ENCODE measurements around the gene MBD4. TPM values are rescaled to one million over a fixed set of nuclear protein-coding genes. Genes with fewer than 3 reads are reported as not detected.

The MBD4 gene
- total and polyA plus RNA-seq, 2 of the 4 experiments (the other 2 are of a cell fraction), result 13.8 to 15.0 TPM

DNA sequence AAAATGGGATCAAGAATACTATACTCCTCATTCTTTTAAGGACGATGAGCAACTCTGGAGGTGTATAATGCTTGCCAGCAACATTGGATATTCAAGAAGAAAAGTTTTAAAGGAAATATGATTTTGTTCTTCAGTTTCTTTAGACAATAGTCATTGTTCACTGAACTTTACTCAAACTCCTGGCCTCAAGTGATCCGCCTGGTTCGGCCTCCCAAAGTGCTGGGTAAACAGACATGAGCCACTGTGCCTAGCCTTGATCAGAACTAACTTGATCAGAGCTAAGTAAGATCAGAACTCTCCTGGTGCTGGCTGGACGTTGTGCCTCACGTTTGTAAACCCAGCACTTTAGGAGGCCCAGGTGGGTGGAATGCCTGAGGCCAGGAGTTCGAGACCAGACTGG is 23.9 kb downstream of the MBD4 start:
- Histone ChIP-seq H3K4ac (ENCODE audit: low read depth, low read length) (peak overlapping the region; percentile 48), H2BK5ac (ENCODE audit: low read depth, low read length, poor library complexity, severe bottlenecking) (no peak overlapping the region), H2BK15ac (ENCODE audit: low read depth, low read length) (peak overlapping the region; percentile 75; the same call in 2 of the 3 replicates), H3K4me2 (ENCODE audit: low read depth, low read length) (no peak overlapping the region), H3K4me1 (ENCODE audit: control insufficient read depth, insufficient read depth, low read length) (peaks cover 28% of the 10 kb centered on the region), H3K9me3 (ENCODE audit: control insufficient read depth, insufficient read depth, low read length) (no peaks in the 10 kb centered on the region; the same call in 1 of the 2 replicates), H2BK120ac (ENCODE audit: low read depth, low read length) (peak overlapping the region; percentile 95), H4K8ac (ENCODE audit: low read depth in 2 of 2, low read length in 2 of 2) (no peak overlapping the region), H3K79me1 (ENCODE audit: low read depth in 1 of 2, low read length in 2 of 2) (peaks cover 0 to 8% of the 10 kb centered on the region in 2 experiments; a peak in 1 of 4 replicates), H4K91ac (ENCODE audit: insufficient read depth, low read depth, low read length) (peak overlapping the region; percentile 74), H3K23ac (ENCODE audit: low read depth, low read length) (no peak overlapping the region), H3K4me3 (ENCODE audit: insufficient read depth, low read depth, low read length) (no peak overlapping the region), H2AFZ (replicated peaks; ENCODE audit: low read length, poor library complexity) (no peak overlapping the region), H3K18ac (ENCODE audit: low read depth, low read length) (no peak overlapping the region; the same call in 1 of the 2 replicates), H4K20me1 (ENCODE audit: insufficient read depth, low read length) (peaks cover 11% of the 10 kb centered on the region), H2AK5ac (ENCODE audit: low read depth, low read length) (peak overlapping the region; percentile 71; the same call in 1 of the 2 replicates), H3K27ac (ENCODE audit: insufficient read depth, low read length) (no peak overlapping the region), H3K9ac (ENCODE audit: low read depth, low read length) (no peak overlapping the region), H3K9me1 (ENCODE audit: insufficient read depth, low read length) (peaks cover 40% of the 10 kb centered on the region), H2AK9ac (replicated peaks; ENCODE audit: low read depth, low read length, poor library complexity) (no peak overlapping the region), H4K5ac (ENCODE audit: low read depth, low read length) (no peak overlapping the region), H2BK20ac (ENCODE audit: low read depth, low read length) (peak overlapping the region; percentile 97; the same call in 1 of the 2 replicates), H3K27me3 (ENCODE audit: control insufficient read depth, insufficient read depth, low read length) (no peaks in the 10 kb centered on the region), H3K36me3 (ENCODE audit: control insufficient read depth, insufficient read depth, low read length) (no peaks in the 10 kb centered on the region), H3K14ac (replicated peaks; ENCODE audit: low read depth, low read length) (peak overlapping the region; percentile 55; the same call in 1 of the 2 replicates), H3K56ac (ENCODE audit: extremely low read depth, insufficient read depth, low read length) (no peak overlapping the region)
- ChIA-PET CTCF (no interaction called here), POLR2A (ENCODE audit: unreplicated experiment) (interaction anchor here (0.6 kb wide), 1 partner anchor 23 kb away, joined by 3 read pairs; no protein-coding TSS in a partner anchor)
- ATAC-seq (ENCODE audit: low read depth) (no peak), DNase-seq (no peak)
- WGBS, 2 experiments (ENCODE audit: extremely low coverage in 2 of 2, insufficient read length in 1 of 2), result no CpG with 5 or more reads among the region's 6 CpGs
- TF ChIP-seq MAZ (IDR thresholded peaks at IDR 0.05; ENCODE audit: borderline replicate concordance, low read depth, low read length) (no peak), MAFK (IDR thresholded peaks at IDR 0.05; ENCODE audit: low read depth, low read length) (no peak), CHD1 (IDR thresholded peaks at IDR 0.05; ENCODE audit: low read depth, low read length) (no peak)
- TF ChIP-seq, protein P1, sequence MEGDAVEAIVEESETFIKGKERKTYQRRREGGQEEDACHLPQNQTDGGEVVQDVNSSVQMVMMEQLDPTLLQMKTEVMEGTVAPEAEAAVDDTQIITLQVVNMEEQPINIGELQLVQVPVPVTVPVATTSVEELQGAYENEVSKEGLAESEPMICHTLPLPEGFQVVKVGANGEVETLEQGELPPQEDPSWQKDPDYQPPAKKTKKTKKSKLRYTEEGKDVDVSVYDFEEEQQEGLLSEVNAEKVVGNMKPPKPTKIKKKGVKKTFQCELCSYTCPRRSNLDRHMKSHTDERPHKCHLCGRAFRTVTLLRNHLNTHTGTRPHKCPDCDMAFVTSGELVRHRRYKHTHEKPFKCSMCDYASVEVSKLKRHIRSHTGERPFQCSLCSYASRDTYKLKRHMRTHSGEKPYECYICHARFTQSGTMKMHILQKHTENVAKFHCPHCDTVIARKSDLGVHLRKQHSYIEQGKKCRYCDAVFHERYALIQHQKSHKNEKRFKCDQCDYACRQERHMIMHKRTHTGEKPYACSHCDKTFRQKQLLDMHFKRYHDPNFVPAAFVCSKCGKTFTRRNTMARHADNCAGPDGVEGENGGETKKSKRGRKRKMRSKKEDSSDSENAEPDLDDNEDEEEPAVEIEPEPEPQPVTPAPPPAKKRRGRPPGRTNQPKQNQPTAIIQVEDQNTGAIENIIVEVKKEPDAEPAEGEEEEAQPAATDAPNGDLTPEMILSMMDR (conservative IDR thresholded peaks at IDR 0.05; ENCODE audit: low read depth, low read length), result no peak
- intact Hi-C loops (cut with micrococcal nuclease) (no loop called here), dilution Hi-C loops (cut with HindIII; ENCODE audit: low sequenced_read_pairs, unreplicated experiment) (no loop called here), in situ Hi-C loops (cut with MboI; ENCODE audit: low sequenced_read_pairs) (no loop called here)
- BruUV-seq (replicated peaks), result no TSS peak

Data from IMR-90 (cell line).